Stimulated activated CD8-positive, alpha-beta memory T cell treated with anti-CD3 and anti-CD28 coated beads, Interleukin-15, amount 100 ng/mL, for 48 hours (primary cell): ENCODE measurements around the gene PTGS2.

Experiments used
- DNase-seq, 2 donors: peaks; one replicate each; pipeline ENCODE4 v3.0.0-alpha.2; 2020; ENCODE audit warnings: low read depth in 2 of 2

Gene PTGS2

GRCh38 chr1:186680245-186681061, at the start of gene PTGS2:
TSS of gene PTGS2 (minus strand) at chr1:186680423. CDS start at chr1:186680290, 133 bp downstream.
- DNase-seq, result peak; percentile 29 to 38

- DNase-seq, result no peak
These were observed 42.6 kb upstream of the PTGS2 start for GRCh38 chr1:186722711-186723309.

GRCh38 chr1:186717286-186717685, 37.1 kb upstream of the PTGS2 start:
- no peak for DNase-seq

GRCh38 chr1:186715887-186716809, 35.9 kb upstream of the PTGS2 start:
- DNase-seq, result no peak

- no peak for DNase-seq
These were observed 30.5 kb upstream of the PTGS2 start for GRCh38 chr1:186710696-186711095.

- DNase-seq, result no peak
These were observed 28.5 kb upstream of the PTGS2 start for GRCh38 chr1:186708694-186709097.

GRCh38 chr1:186703209-186703766, 23.1 kb upstream of the PTGS2 start:
- no peak for DNase-seq

GRCh38 chr1:186700722-186701121, 20.5 kb upstream of the PTGS2 start:
- no peak for DNase-seq

- DNase-seq, result no peak
These were observed 19.3 kb upstream of the PTGS2 start for GRCh38 chr1:186699519-186699918.

- no peak for DNase-seq
These were observed 9.7 kb upstream of the PTGS2 start for GRCh38 chr1:186689907-186690306.

- no peak for DNase-seq
These were observed 9.2 kb upstream of the PTGS2 start for GRCh38 chr1:186689376-186689775.

- DNase-seq, result no peak
These were observed 3.6 kb upstream of the PTGS2 start for GRCh38 chr1:186683652-186684410.

GRCh38 chr1:186682736-186683135, 2.5 kb upstream of the PTGS2 start:
- DNase-seq, result no peak

GRCh38 chr1:186681801-186682200, 1.6 kb upstream of the PTGS2 start:
- DNase-seq, result no peak

- DNase-seq, result no peak
These were observed 898 bp upstream of the PTGS2 start for GRCh38 chr1:186681121-186681520.

GRCh38 chr1:186679924-186680244, 339 bp downstream of the PTGS2 start:
- no peak for DNase-seq

- no peak for DNase-seq
These were observed 2.1 kb downstream of the PTGS2 start for GRCh38 chr1:186678155-186678554.

- no peak for DNase-seq
These were observed 7.6 kb downstream of the PTGS2 start for GRCh38 chr1:186672596-186672995.

- no peak for DNase-seq
These were observed 8.1 kb downstream of the PTGS2 start for GRCh38 chr1:186672131-186672530.

GRCh38 chr1:186671136-186671825, 8.9 kb downstream of the PTGS2 start:
- no peak for DNase-seq
